CD4-positive, alpha-beta T cell treated with Interferon gamma for 1 hour (primary cell): ENCODE results near the gene PTPN1.
A peak's percentile ranks its signal among the peaks of the same experiment; 100 is the strongest.
"Not testable (repeated sequence)": the region's sequence is repeated elsewhere in the genome, so short reads cannot be mapped to it uniquely, and the experiment has no call there.

Experiments used
- DNase-seq: peaks from one replicate; pipeline ENCODE4 v3.0.0-alpha.2; 2020

Gene PTPN1

GRCh38 chr20:50509923-50510705 lies at the start of gene PTPN1:
PTPN1 (plus strand) TSS chr20:50510383; CDS start chr20:50510528, 145 bp downstream.
- peak; percentile 99 for DNase-seq

GRCh38 chr20:50460608-50461267 lies 49.4 kb upstream of the PTPN1 start:
- peak; percentile 76 for DNase-seq

GRCh38 chr20:50462093-50462690 lies 48.0 kb upstream of the PTPN1 start:
- DNase-seq, result no peak

GRCh38 chr20:50464026-50464724 lies 46.0 kb upstream of the PTPN1 start:
- peak; percentile 66 for DNase-seq

GRCh38 chr20:50464725-50465650 lies 45.2 kb upstream of the PTPN1 start:
- DNase-seq, result no peak

- no peak for DNase-seq
Measured at GRCh38 chr20:50467174-50467573, 43.0 kb upstream of the PTPN1 start.

- peak; percentile 36 for DNase-seq
Measured at GRCh38 chr20:50467718-50468356, 42.3 kb upstream of the PTPN1 start.

- DNase-seq, result no peak
Measured at GRCh38 chr20:50468378-50468798, 41.8 kb upstream of the PTPN1 start.

GRCh38 chr20:50469176-50469723 lies 40.9 kb upstream of the PTPN1 start:
- DNase-seq, result no peak

GRCh38 chr20:50469796-50470195 lies 40.4 kb upstream of the PTPN1 start:
- DNase-seq, result no peak

- no peak for DNase-seq
Measured at GRCh38 chr20:50470264-50470858, 39.8 kb upstream of the PTPN1 start.

GRCh38 chr20:50471231-50471630 lies 39.0 kb upstream of the PTPN1 start:
- DNase-seq, result no peak

- no peak for DNase-seq
Measured at GRCh38 chr20:50472693-50473664, 37.2 kb upstream of the PTPN1 start.

GRCh38 chr20:50474356-50474755 lies 35.8 kb upstream of the PTPN1 start:
- not testable (repeated sequence) for DNase-seq

- DNase-seq, result no peak
Measured at GRCh38 chr20:50475681-50476292, 34.4 kb upstream of the PTPN1 start.

- DNase-seq, result no peak
Measured at GRCh38 chr20:50477239-50477872, 32.8 kb upstream of the PTPN1 start.

GRCh38 chr20:50478162-50478990 lies 31.8 kb upstream of the PTPN1 start:
- peak; percentile 80 for DNase-seq

GRCh38 chr20:50481741-50482140 lies 28.4 kb upstream of the PTPN1 start:
- no peak for DNase-seq
